Osteocyte (in vitro differentiated cells): Measurements from ENCODE around the gene DAZAP1. TPM values are rescaled to one million over a fixed set of nuclear protein-coding genes. Genes with fewer than 3 reads are reported as not detected.

Source experiments
- DNase-seq: peaks from one replicate; pipeline ENCODE4 v3.0.0; 2021; ENCODE audit warnings: mixed read lengths; ENCODE audit not compliant: unreplicated experiment; ENCODE audit errors: extremely low spot score
- H3K27ac Mint-ChIP-seq: one replicate; pipeline ENCODE4 v1.8.0; 2021; ENCODE audit warnings: mild to moderate bottlenecking, mixed read lengths; ENCODE audit not compliant: unreplicated experiment
- H3K27me3 Mint-ChIP-seq: one replicate; pipeline ENCODE4 v1.8.0; 2021; ENCODE audit warnings: mixed read lengths; ENCODE audit not compliant: unreplicated experiment
- H3K36me3 Mint-ChIP-seq: one replicate; pipeline ENCODE4 v1.8.0; 2021; ENCODE audit warnings: mixed read lengths; ENCODE audit not compliant: unreplicated experiment
- H3K4me1 Mint-ChIP-seq: one replicate; pipeline ENCODE4 v1.8.0; 2021; ENCODE audit warnings: mixed read lengths; ENCODE audit not compliant: unreplicated experiment
- H3K4me3 Mint-ChIP-seq: one replicate; pipeline ENCODE4 v1.8.0; 2021; ENCODE audit warnings: mild to moderate bottlenecking, moderate library complexity, mixed read lengths; ENCODE audit not compliant: unreplicated experiment
- H3K9me3 Mint-ChIP-seq: one replicate; pipeline ENCODE4 v1.8.0; 2021; ENCODE audit warnings: mixed read lengths; ENCODE audit not compliant: unreplicated experiment
- CTCF ChIP-seq: fragments of 200-600 bp; sonication (generic); IDR thresholded peaks from 2 replicates; pipeline ENCODE4 v1.5.0; 2021; ENCODE audit warnings: antibody characterized with exemption, mild to moderate bottlenecking, moderate library complexity
- total RNA-seq: library from RNA; stranded (reverse); gene quantifications from 2 replicates; pipeline ENCODE4 v1.2.1, GENCODE V29; 2021

The DAZAP1 gene
- total RNA-seq, 1 donor from 2014 or later, result 101 TPM

- peaks cover 2% of the 10 kb centered on the region for H3K4me1 Mint-ChIP-seq
- H3K27ac Mint-ChIP-seq, result no peak overlapping the region
- peaks cover 15% of the 10 kb centered on the region for H3K27me3 Mint-ChIP-seq
- TF ChIP-seq CTCF, result no peak
- DNase-seq, result no peak
- H3K9me3 Mint-ChIP-seq, result no peaks in the 10 kb centered on the region
- H3K36me3 Mint-ChIP-seq, result no peaks in the 10 kb centered on the region
- H3K4me3 Mint-ChIP-seq, result no peak overlapping the region
Observed at GRCh38 chr19:1456121-1456900, 48.9 kb downstream of the DAZAP1 start.

- Mint-ChIP-seq H3K4me1 (peaks cover 2% of the 10 kb centered on the region), H3K27me3 (peaks cover 10% of the 10 kb centered on the region), H3K9me3 (no peaks in the 10 kb centered on the region), H3K36me3 (no peaks in the 10 kb centered on the region), H3K4me3 (no peak overlapping the region), H3K27ac (no peak overlapping the region)
- no peak for DNase-seq
- no peak for TF ChIP-seq CTCF
Observed at GRCh38 chr19:1457031-1457739, 49.8 kb downstream of the DAZAP1 start.

- H3K9me3 Mint-ChIP-seq, result no peaks in the 10 kb centered on the region
- TF ChIP-seq CTCF, result no peak
- H3K36me3 Mint-ChIP-seq, result no peaks in the 10 kb centered on the region
- no peak for DNase-seq
- no peak overlapping the region for H3K4me3 Mint-ChIP-seq
- H3K27ac Mint-ChIP-seq, result no peak overlapping the region
- peaks cover 1% of the 10 kb centered on the region for H3K4me1 Mint-ChIP-seq
- peaks cover 8% of the 10 kb centered on the region for H3K27me3 Mint-ChIP-seq
Observed at GRCh38 chr19:1457892-1458291, 50.5 kb downstream of the DAZAP1 start.

- no peak for DNase-seq
- H3K4me1 Mint-ChIP-seq, result no peaks in the 10 kb centered on the region
- H3K4me3 Mint-ChIP-seq, result no peak overlapping the region
- peaks cover 2% of the 10 kb centered on the region for H3K27me3 Mint-ChIP-seq
- TF ChIP-seq CTCF, result no peak
- no peak overlapping the region for H3K27ac Mint-ChIP-seq
- H3K9me3 Mint-ChIP-seq, result no peaks in the 10 kb centered on the region
- no peaks in the 10 kb centered on the region for H3K36me3 Mint-ChIP-seq
Observed at GRCh38 chr19:1459479-1459878, 52.1 kb downstream of the DAZAP1 start.
